Posterior vena cava (tissue), 2 donors: ENCODE data around the gene SREK1IP1. TPM values are rescaled to one million over a fixed set of nuclear protein-coding genes. Genes with fewer than 3 reads are reported as not detected.
"Not testable (repeated sequence)": the region's sequence is repeated elsewhere in the genome, so short reads cannot be mapped to it uniquely, and the experiment has no call there.

ENCODE experiments used
- DNase-seq: peaks from one replicate; pipeline ENCODE4 v3.0.0-alpha.2; 2020; ENCODE audit warnings: low spot score
- intact Hi-C, 2 donors: fragments of 100-400 bp; cut with DNase I; formaldehyde crosslinking; loops; one replicate each; pipeline versions ENCODE4 v1.14.1 to v1.14.2; 2022 to 2023
- total RNA-seq, 2 donors: library from RNA; stranded (reverse); fragmentation: NEBNext Ultra II Directional; extraction: Animal tissue kit (Norgen Biotek cat#: 25700); gene quantifications; one replicate each; pipeline ENCODE4 v1.2.1, GENCODE V29; 2021
- donor health status: DM: yes; HTN: yes; CAD: no.
- donor health status: DM: yes; HTN: yes; CAD: no.

The SREK1IP1 gene
- total RNA-seq, 2 donors from 2014 or later, result 22.9 to 24.6 TPM

- no peak for DNase-seq
- intact Hi-C loops, result no loop called here
Measured at GRCh38 chr5:64767959-64768357, 533 bp downstream of the SREK1IP1 start.

DNA sequence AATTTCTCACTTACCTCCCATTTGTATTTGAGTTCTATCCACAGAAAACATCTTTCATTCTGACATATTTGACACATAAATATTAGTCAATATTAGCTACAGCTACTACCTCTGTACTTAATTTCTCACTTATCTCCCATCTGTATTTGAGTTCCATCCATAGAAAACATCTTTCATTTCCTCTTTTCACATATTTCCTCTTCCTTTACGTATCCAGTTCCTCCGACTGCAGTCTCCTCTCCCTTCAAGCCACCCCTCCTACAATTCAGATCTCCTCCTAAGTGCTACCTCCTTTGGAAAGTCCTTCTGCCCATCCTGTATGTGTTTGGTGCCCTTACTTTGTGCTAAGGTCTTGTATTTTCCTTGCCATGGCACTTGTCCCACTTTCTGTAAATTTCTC is 1.6 kb downstream of the SREK1IP1 start:
- intact Hi-C loops, result no loop called here
- DNase-seq, result no peak

DNA sequence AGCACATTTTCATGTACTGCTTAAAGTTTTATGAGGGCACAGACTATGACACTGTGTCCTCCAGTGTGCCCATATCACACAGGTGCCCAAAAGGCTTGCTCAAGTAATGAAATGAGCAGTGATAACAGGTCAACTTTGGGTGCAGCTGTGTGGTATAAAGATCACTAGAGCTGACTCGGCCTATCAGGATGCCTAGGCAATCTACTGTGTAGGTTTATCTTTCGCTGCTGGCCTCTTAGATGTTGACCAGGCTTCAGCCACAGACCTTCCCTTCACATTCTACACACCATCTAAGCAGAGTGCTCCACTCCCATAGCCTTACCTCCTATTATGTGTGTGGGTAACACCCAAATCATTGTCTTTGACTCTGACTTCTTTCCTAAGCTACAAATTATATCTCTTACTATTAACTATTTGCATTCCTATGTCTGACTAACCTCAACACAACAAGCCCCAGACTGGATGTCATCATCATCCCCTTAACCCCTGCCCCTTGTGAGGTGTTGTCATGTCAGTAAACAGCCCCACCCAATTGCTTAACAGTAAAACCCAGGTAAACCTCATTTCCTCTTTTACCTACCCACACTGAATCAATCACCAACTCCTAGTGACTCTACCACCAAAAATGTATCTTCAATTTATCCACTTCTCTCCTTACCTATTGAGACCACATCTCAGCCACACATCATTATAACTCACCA is 2.5 kb downstream of the SREK1IP1 start:
- intact Hi-C loops, result no loop called here
- no peak for DNase-seq

GRCh38 chr5:64763948-64764503 is 4.5 kb downstream of the SREK1IP1 start:
- DNase-seq, result no peak
- intact Hi-C loops, result no loop called here

GRCh38 chr5:64759960-64760660 is 8.4 kb downstream of the SREK1IP1 start:
- intact Hi-C loops, result no loop called here
- no peak for DNase-seq

DNA sequence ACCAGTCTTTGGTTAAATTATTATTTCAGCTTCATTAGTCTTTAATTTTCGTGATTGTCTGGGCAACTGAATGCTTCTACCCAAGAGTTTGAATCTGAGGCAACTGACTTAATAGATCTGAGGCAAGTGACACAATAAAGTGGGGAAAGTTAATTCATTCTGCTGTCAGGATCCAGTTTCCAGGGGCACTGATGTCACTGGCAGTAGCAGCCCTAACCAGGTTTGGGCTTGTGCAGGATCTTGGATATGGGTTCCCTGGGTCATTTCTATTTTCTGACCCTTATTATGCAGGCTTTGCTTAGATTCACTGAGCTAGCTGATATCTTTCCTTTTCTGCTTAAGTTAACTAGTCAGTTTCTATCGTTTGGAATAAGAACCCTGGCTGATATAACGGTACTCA is 9.6 kb downstream of the SREK1IP1 start:
- intact Hi-C loops, result no loop called here
- DNase-seq, result no peak

- intact Hi-C loops, result no loop called here
- no peak for DNase-seq
Measured at GRCh38 chr5:64754066-64754465, 14.4 kb downstream of the SREK1IP1 start.

DNA sequence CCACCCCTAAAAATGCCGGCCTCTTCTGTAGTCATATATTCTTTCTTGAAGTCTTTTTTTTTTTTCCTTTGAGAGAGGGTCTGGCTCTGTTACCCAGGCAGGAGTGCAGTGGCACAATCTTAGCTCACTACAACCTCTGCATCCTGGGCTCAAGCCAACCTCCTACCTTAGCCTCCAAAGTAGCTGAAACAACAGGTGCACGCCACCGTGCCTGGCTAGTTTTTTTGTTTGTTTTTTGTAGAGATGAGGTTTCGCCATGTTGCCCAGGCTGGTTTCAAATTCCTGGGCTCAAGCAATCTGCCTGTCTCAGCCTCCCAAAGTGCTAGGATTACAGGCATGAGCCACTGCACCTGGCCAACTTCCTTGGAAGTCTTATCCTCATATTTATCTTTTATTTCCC is 19.1 kb downstream of the SREK1IP1 start:
- intact Hi-C loops, result no loop called here
- DNase-seq, result no peak

GRCh38 chr5:64746446-64746845 is 22.0 kb downstream of the SREK1IP1 start:
- intact Hi-C loops, result no loop called here
- DNase-seq, result no peak

- no peak for DNase-seq
- intact Hi-C loops, result no loop called here
Measured at GRCh38 chr5:64744914-64745313, 23.6 kb downstream of the SREK1IP1 start.

GRCh38 chr5:64742821-64743220 is 25.7 kb downstream of the SREK1IP1 start:
- no peak for DNase-seq
- intact Hi-C loops, result no loop called here

DNA sequence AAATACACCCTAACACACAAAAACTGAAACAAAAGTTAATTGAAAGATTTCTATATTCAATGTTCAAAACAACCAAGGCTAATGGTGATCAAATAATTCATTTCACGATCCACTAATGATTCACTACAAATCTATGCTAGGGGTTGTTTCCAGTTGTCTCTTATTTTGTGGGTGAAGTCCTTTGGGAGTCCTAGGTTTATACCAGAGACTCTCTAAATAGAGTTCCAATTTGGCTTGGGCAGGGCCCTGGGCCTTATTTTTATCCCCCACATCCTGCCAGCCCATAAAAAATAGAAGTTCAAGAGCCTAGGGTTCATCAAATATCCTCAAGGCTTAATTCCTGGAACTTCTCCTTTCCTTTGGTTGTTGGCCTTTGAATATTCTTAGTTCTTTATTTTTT is 26.1 kb downstream of the SREK1IP1 start:
- no peak for DNase-seq
- intact Hi-C loops, result no loop called here

- intact Hi-C loops, result no loop called here
- DNase-seq, result no peak
Measured at GRCh38 chr5:64727150-64727549, 41.3 kb downstream of the SREK1IP1 start.

DNA sequence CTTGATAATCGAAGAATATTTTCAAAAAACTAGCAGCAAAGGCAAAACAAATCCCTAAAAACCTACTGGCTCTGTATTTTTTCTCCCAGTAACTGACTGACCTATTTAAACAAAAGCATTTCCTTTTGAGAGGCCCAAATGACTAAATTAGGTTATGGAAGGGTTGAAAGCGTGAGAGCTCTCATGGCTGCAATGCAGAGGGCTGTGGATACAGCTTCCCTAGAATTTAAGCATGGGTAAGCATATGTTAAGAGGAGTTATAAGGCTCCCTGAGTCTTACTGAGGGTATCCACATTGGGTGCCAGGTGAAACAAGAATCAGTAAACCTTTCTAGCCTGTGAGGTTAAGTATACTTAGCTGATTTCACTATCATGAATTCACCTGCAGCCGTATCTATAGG is 45.9 kb downstream of the SREK1IP1 start:
- intact Hi-C loops, result no loop called here
- no peak for DNase-seq

DNA sequence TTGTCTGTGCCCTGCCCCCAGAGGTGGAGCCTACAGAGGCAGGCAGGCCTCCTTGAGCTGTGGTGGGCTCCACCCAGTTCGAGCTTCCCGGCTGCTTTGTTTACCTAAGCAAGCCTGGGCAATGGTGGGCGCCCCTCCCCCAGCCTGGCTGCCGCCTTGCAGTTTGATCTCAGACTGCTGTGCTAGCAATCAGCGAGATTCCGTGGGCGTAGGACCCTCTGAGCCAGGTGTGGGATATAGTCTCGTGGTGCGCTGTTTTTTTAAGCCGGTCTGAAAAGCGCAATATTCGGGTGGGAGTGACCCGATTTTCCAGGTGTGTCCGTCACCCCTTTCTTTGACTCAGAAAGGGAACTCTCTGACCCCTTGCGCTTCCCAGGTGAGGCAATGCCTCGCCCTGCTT is 54.0 kb downstream of the SREK1IP1 start:
- DNase-seq, intact Hi-C loops: not testable (repeated sequence)

DNA sequence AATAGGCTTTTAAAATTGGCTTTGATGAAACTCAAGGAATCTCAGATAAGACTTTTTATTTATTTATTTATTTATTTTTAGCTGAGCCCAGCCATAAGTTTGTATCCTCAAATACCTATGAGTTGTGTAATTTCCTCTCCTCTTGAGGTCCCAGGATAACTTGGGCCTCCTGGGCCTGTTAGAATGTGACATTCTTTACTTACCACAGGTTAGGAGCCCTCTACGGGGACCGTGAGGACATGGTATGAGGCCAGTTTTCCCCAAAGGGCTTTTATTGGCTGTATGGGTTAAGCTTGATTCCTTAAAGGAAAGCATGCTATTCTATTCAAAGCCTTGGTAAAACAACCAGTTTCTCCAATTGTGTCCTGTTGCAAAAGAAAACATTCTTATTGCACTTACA is 61.3 kb downstream of the SREK1IP1 start:
- intact Hi-C loops, result no loop called here
- DNase-seq, result no peak

DNA sequence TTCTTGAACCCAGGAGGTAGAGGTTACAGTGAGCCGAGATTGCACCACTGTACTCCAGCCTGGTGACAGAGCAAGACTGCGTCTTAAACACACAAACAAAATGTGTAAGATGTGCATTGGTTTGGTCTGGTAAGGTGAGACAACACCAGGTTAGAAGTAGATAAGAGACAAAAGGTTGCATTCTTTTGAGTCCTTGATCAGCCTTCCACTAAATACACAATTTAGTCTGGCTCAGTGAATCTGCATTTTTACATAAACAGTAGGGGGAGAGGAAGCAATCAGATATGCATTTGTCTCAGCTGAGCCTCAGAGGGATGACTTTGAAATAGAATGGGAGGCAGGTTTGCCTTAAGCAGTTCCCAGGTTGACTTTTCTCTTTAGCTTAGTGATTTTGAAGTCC is 62.4 kb downstream of the SREK1IP1 start:
- intact Hi-C loops, DNase-seq: not testable (repeated sequence)

DNA sequence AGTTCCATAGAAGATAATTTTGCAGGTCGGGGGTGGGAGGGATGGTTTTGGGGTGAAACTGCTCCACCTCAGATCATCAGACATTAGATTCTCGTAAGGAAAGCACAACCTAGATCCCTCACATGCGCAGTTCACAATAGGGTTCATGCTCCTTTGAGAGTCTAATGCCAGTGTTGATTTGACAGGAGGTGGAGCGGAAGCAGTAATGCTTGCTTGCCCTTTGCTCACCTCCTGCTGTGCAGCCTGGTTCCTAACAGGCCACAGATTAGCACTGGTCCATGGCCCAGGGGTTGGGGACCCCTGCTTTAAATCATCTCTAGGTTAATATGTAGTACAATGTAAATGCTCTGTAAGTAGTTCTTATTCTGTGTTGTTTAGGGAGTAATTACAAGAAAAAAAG is 67.7 kb downstream of the SREK1IP1 start:
- DNase-seq, result no peak
- intact Hi-C loops, result no loop called here

GRCh38 chr5:64696414-64696813 is 72.1 kb downstream of the SREK1IP1 start:
- DNase-seq, intact Hi-C loops: not testable (repeated sequence)

DNA sequence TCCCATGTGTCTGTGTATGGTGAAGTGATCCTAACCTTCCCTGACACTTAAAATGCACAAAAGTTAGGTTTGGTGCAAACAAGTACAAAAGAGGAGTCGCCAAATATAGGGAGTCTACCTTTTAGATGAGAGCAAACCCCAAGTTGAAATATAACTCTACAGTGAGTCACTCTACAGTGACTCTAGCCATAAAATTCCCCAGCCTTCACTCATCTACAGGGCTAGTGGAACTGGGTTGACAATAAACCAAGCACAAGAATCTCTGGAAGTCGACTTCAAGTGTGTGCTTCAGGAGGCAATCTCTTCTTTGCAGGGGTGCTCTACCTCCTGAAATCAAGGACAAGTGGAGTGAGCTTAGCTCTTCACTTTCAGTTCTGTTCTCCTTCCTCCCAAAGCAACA is 74.9 kb downstream of the SREK1IP1 start:
- DNase-seq, result no peak
- intact Hi-C loops, result no loop called here

- DNase-seq, result no peak
- intact Hi-C loops, result no loop called here
Measured at GRCh38 chr5:64691291-64691690, 77.2 kb downstream of the SREK1IP1 start.
